GM18511 (cell line): ENCODE data around the gene SLCO1C1.
"Not testable (repeated sequence)": the region's sequence is repeated elsewhere in the genome, so short reads cannot be mapped to it uniquely, and the experiment has no call there.

Experiments
- ATAC-seq: cut with Tn5 transposase; IDR thresholded peaks from one replicate; pipeline ENCODE4 v1.9.1; 2021; ENCODE audit warnings: mild to moderate bottlenecking, moderate library complexity; ENCODE audit not compliant: unreplicated experiment

SLCO1C1 gene

DNA sequence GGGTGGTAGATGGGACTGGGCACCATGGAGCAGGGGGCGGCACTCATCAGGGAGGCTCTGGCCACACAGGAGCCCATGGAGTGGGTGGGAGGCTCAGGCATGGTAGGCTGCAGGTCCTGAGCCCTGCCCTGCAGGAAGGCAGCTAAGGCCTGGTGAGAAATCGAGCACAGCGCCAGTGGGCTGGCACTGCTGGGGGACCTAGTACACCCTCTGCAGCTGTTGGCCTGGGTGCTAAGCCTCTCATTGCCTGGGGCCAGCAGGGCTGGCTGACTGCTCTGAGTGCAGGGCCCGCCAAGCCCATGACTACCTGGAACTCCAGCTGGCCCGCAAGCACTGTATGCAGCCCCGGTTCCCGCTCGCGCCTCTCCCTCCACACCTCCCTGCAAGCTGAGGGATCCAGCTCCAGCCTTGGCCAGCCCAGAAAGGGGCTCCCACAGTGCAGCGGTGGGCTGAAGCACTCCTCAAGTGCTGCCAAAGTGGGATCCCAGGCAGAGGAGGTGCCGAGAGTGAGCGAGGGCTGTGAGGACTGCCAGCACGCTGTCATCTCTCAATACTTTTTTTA lies 88.7 kb downstream of the SLCO1C1 start:
- ATAC-seq = not testable (repeated sequence)

DNA sequence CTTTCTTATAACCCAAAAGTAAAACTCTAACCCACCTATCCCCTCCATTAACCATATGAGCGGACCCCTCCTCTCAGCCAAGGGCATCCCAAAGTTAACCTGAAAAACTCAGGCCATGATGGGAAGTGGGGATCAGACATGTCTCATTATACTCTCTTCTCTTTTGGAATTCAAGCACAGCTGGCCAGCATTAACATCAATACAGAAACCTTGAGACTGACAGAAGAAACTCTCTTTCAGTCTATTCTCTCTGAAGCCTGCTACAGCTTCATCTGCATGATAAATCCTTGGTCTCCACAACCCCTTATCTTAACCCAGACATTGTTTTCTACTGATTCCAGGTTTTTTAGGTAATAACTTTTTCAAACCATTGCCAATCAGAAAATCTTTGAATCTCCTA lies 97.8 kb downstream of the SLCO1C1 start:
- no peak for ATAC-seq

DNA sequence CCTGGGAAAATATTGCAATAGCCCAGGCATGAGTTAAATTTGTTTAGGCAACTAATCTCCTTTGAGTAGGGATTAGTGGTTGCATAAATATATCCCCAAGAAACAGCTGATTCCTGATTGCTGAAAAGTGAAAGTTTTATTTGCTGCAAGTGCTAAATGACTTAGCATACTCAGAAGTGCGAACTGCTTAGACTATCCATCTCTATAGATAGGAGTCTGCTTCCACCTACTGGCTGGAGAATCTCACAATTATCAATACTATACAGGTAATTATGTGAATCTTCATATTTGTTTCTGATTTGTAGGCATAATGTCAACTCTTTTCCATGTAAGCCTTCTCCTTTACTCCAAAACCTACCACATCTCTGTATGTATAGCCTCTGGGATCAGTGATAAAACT lies 103.4 kb downstream of the SLCO1C1 start:
- no peak for ATAC-seq

DNA sequence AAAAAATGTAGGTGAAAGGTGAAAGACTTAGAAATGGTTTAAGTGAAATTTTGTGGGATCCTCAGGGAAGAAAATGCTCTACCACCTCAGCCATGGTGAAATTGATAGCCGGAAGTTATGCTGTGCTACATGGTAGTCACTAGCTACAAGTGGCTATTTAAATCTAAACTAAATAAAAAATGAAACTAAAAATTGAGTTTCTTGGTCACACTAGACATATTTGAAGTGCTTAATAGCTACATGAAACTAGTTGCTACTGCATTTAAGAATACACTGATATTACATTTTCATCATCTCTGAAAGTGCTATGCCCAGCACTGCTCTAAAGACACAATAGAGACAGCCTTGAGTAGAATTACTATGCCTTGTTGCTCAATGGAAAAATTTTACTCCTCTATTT lies 105.0 kb downstream of the SLCO1C1 start:
- no peak for ATAC-seq

DNA sequence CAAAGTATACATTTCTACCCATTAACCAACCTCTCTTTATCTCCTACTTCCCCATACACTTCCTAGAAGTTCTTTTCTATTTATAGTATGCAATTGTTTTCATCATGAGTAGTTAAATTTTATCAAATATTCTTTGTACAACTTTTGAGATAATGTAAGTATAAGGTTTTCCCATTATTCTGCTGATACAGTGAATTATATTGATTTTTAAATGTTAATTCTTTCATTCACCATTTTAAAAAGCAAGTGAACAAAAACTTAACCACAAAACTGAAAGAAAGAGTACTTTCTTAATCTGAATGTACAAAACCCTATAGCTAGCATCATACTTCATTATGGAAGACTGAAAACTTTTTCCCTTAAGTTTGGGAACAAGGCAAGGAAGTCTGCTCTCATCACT lies 105.9 kb downstream of the SLCO1C1 start:
- ATAC-seq = no peak
